ENCODE results near the gene PEF1.

The PEF1 gene

GRCh38 chr1:31679676-31680230, 35.1 kb upstream of the PEF1 start:
- H3K4me3 ChIP-seq (ENCODE audit: low read length) = no peak overlapping the region
- H3K9me3 ChIP-seq (ENCODE audit: insufficient read depth, low read depth, low read length) = no peaks in the 10 kb centered on the region
- H3K9ac ChIP-seq (ENCODE audit: low read depth, low read length) = no peak overlapping the region
- no peaks in the 10 kb centered on the region for H3K27me3 ChIP-seq (ENCODE audit: insufficient read depth, low read length)
- H3K4me1 ChIP-seq (ENCODE audit: insufficient read depth, low read length) = no peaks in the 10 kb centered on the region
- H3K27ac ChIP-seq (ENCODE audit: low read length) = no peak overlapping the region
- H3K36me3 ChIP-seq (ENCODE audit: insufficient read depth, low read depth, low read length) = no peaks in the 10 kb centered on the region

GRCh38 chr1:31679091-31679490, 34.4 kb upstream of the PEF1 start:
- Histone ChIP-seq H3K27ac (ENCODE audit: low read length) (no peak overlapping the region), H3K27me3 (ENCODE audit: insufficient read depth, low read length) (no peaks in the 10 kb centered on the region)

GRCh38 chr1:31678681-31679080, 34.0 kb upstream of the PEF1 start:
- Histone ChIP-seq H3K9ac (ENCODE audit: low read depth, low read length) (no peak overlapping the region), H3K27me3 (ENCODE audit: insufficient read depth, low read length) (no peaks in the 10 kb centered on the region), H3K4me3 (ENCODE audit: low read length) (no peak overlapping the region), H3K27ac (ENCODE audit: low read length) (no peak overlapping the region), H3K4me1 (ENCODE audit: insufficient read depth, low read length) (no peaks in the 10 kb centered on the region), H3K36me3 (ENCODE audit: insufficient read depth, low read depth, low read length) (no peaks in the 10 kb centered on the region), H3K9me3 (ENCODE audit: insufficient read depth, low read depth, low read length) (no peaks in the 10 kb centered on the region)

More at GRCh38 chr1:31679091-31679490, 34.4 kb upstream of the PEF1 start:
- Histone ChIP-seq H3K9me3 (ENCODE audit: insufficient read depth, low read depth, low read length) (no peaks in the 10 kb centered on the region), H3K9ac (ENCODE audit: low read depth, low read length) (no peak overlapping the region), H3K4me3 (ENCODE audit: low read length) (no peak overlapping the region), H3K4me1 (ENCODE audit: insufficient read depth, low read length) (no peaks in the 10 kb centered on the region), H3K36me3 (ENCODE audit: insufficient read depth, low read depth, low read length) (no peaks in the 10 kb centered on the region)

GRCh38 chr1:31677949-31678348, 33.3 kb upstream of the PEF1 start:
- Histone ChIP-seq H3K9me3 (ENCODE audit: insufficient read depth, low read depth, low read length) (no peaks in the 10 kb centered on the region), H3K36me3 (ENCODE audit: insufficient read depth, low read depth, low read length) (no peaks in the 10 kb centered on the region), H3K9ac (ENCODE audit: low read depth, low read length) (no peak overlapping the region), H3K4me3 (ENCODE audit: low read length) (no peak overlapping the region), H3K27me3 (ENCODE audit: insufficient read depth, low read length) (no peaks in the 10 kb centered on the region), H3K27ac (ENCODE audit: low read length) (no peak overlapping the region), H3K4me1 (ENCODE audit: insufficient read depth, low read length) (no peaks in the 10 kb centered on the region)

- no peaks in the 10 kb centered on the region for H3K4me1 ChIP-seq (ENCODE audit: insufficient read depth, low read length)
- H3K36me3 ChIP-seq (ENCODE audit: insufficient read depth, low read depth, low read length) = no peaks in the 10 kb centered on the region
- no peak overlapping the region for H3K9ac ChIP-seq (ENCODE audit: low read depth, low read length)
- H3K4me3 ChIP-seq (ENCODE audit: low read length) = no peak overlapping the region
- H3K27ac ChIP-seq (ENCODE audit: low read length) = no peak overlapping the region
- no peaks in the 10 kb centered on the region for H3K9me3 ChIP-seq (ENCODE audit: insufficient read depth, low read depth, low read length)
- no peaks in the 10 kb centered on the region for H3K27me3 ChIP-seq (ENCODE audit: insufficient read depth, low read length)
Observed at GRCh38 chr1:31677401-31677800, 32.7 kb upstream of the PEF1 start.

- H3K9ac ChIP-seq (ENCODE audit: low read depth, low read length) = no peak overlapping the region
- H3K4me3 ChIP-seq (ENCODE audit: low read length) = no peak overlapping the region
- no peak overlapping the region for H3K27ac ChIP-seq (ENCODE audit: low read length)
- no peaks in the 10 kb centered on the region for H3K4me1 ChIP-seq (ENCODE audit: insufficient read depth, low read length)
- H3K36me3 ChIP-seq (ENCODE audit: insufficient read depth, low read depth, low read length) = no peaks in the 10 kb centered on the region
- H3K27me3 ChIP-seq (ENCODE audit: insufficient read depth, low read length) = no peaks in the 10 kb centered on the region
- no peaks in the 10 kb centered on the region for H3K9me3 ChIP-seq (ENCODE audit: insufficient read depth, low read depth, low read length)
Observed at GRCh38 chr1:31675756-31676155, 31.1 kb upstream of the PEF1 start.

GRCh38 chr1:31675161-31675560, 30.5 kb upstream of the PEF1 start:
- H3K4me3 ChIP-seq (ENCODE audit: low read length) = no peak overlapping the region
- H3K9ac ChIP-seq (ENCODE audit: low read depth, low read length) = no peak overlapping the region
- no peaks in the 10 kb centered on the region for H3K4me1 ChIP-seq (ENCODE audit: insufficient read depth, low read length)
- H3K9me3 ChIP-seq (ENCODE audit: insufficient read depth, low read depth, low read length) = no peaks in the 10 kb centered on the region
- no peaks in the 10 kb centered on the region for H3K36me3 ChIP-seq (ENCODE audit: insufficient read depth, low read depth, low read length)
- H3K27me3 ChIP-seq (ENCODE audit: insufficient read depth, low read length) = peaks cover 2% of the 10 kb centered on the region; the same call in 1 of the 2 replicates
- H3K27ac ChIP-seq (ENCODE audit: low read length) = no peak overlapping the region

GRCh38 chr1:31674626-31675025, 29.9 kb upstream of the PEF1 start:
- Histone ChIP-seq H3K36me3 (ENCODE audit: insufficient read depth, low read depth, low read length) (no peaks in the 10 kb centered on the region), H3K4me3 (ENCODE audit: low read length) (no peak overlapping the region), H3K27me3 (ENCODE audit: insufficient read depth, low read length) (peaks cover 3% of the 10 kb centered on the region; the same call in 1 of the 2 replicates), H3K9me3 (ENCODE audit: insufficient read depth, low read depth, low read length) (no peaks in the 10 kb centered on the region), H3K9ac (ENCODE audit: low read depth, low read length) (no peak overlapping the region), H3K27ac (ENCODE audit: low read length) (no peak overlapping the region), H3K4me1 (ENCODE audit: insufficient read depth, low read length) (no peaks in the 10 kb centered on the region; the same call in 1 of the 2 replicates)

- no peak overlapping the region for H3K27ac ChIP-seq (ENCODE audit: low read length)
- H3K9ac ChIP-seq (ENCODE audit: low read depth, low read length) = no peak overlapping the region
- no peak overlapping the region for H3K4me3 ChIP-seq (ENCODE audit: low read length)
- H3K27me3 ChIP-seq (ENCODE audit: insufficient read depth, low read length) = peaks cover 3% of the 10 kb centered on the region; the same call in 1 of the 2 replicates
- no peaks in the 10 kb centered on the region; the same call in 1 of the 2 replicates for H3K4me1 ChIP-seq (ENCODE audit: insufficient read depth, low read length)
- H3K9me3 ChIP-seq (ENCODE audit: insufficient read depth, low read depth, low read length) = no peaks in the 10 kb centered on the region
- no peaks in the 10 kb centered on the region for H3K36me3 ChIP-seq (ENCODE audit: insufficient read depth, low read depth, low read length)
Observed at GRCh38 chr1:31673433-31673832, 28.8 kb upstream of the PEF1 start.

GRCh38 chr1:31672986-31673385, 28.3 kb upstream of the PEF1 start:
- H3K4me1 ChIP-seq (ENCODE audit: insufficient read depth, low read length) = no peaks in the 10 kb centered on the region; the same call in 1 of the 2 replicates
- no peaks in the 10 kb centered on the region for H3K36me3 ChIP-seq (ENCODE audit: insufficient read depth, low read depth, low read length)
- peaks cover 3% of the 10 kb centered on the region; the same call in 1 of the 2 replicates for H3K27me3 ChIP-seq (ENCODE audit: insufficient read depth, low read length)
- no peak overlapping the region for H3K27ac ChIP-seq (ENCODE audit: low read length)
- no peaks in the 10 kb centered on the region for H3K9me3 ChIP-seq (ENCODE audit: insufficient read depth, low read depth, low read length)
- H3K4me3 ChIP-seq (ENCODE audit: low read length) = no peak overlapping the region
- no peak overlapping the region for H3K9ac ChIP-seq (ENCODE audit: low read depth, low read length)

GRCh38 chr1:31671561-31672201, 27.0 kb upstream of the PEF1 start:
- peaks cover 3% of the 10 kb centered on the region; the same call in 1 of the 2 replicates for H3K27me3 ChIP-seq (ENCODE audit: insufficient read depth, low read length)
- no peaks in the 10 kb centered on the region; the same call in 1 of the 2 replicates for H3K4me1 ChIP-seq (ENCODE audit: insufficient read depth, low read length)
- H3K27ac ChIP-seq (ENCODE audit: low read length) = no peak overlapping the region
- H3K4me3 ChIP-seq (ENCODE audit: low read length) = no peak overlapping the region
- H3K9me3 ChIP-seq (ENCODE audit: insufficient read depth, low read depth, low read length) = no peaks in the 10 kb centered on the region
- H3K9ac ChIP-seq (ENCODE audit: low read depth, low read length) = no peak overlapping the region
- no peaks in the 10 kb centered on the region for H3K36me3 ChIP-seq (ENCODE audit: insufficient read depth, low read depth, low read length)

GRCh38 chr1:31671147-31671546, 26.5 kb upstream of the PEF1 start:
- Histone ChIP-seq H3K36me3 (ENCODE audit: insufficient read depth, low read depth, low read length) (no peaks in the 10 kb centered on the region), H3K27ac (ENCODE audit: low read length) (no peak overlapping the region), H3K9ac (ENCODE audit: low read depth, low read length) (no peak overlapping the region), H3K4me3 (ENCODE audit: low read length) (no peak overlapping the region), H3K27me3 (ENCODE audit: insufficient read depth, low read length) (peaks cover 3% of the 10 kb centered on the region; the same call in 1 of the 2 replicates), H3K9me3 (ENCODE audit: insufficient read depth, low read depth, low read length) (no peaks in the 10 kb centered on the region), H3K4me1 (ENCODE audit: insufficient read depth, low read length) (no peaks in the 10 kb centered on the region; the same call in 1 of the 2 replicates)
